ENCODE results near the gene PTRH2. TPM values are rescaled to one million over a fixed set of nuclear protein-coding genes. Genes with fewer than 3 reads are reported as not detected.

The PTRH2 gene
- polyA plus RNA-seq, 3 donors: 13.4 to 27.0 (median 26.0) TPM

GRCh38 chr17:59752922-59753321, 45.7 kb upstream of the PTRH2 start:
- no peaks in the 10 kb centered on the region for H3K9me3 Mint-ChIP-seq
- peaks cover 33 to 58% of the 10 kb centered on the region in 2 donors for H3K36me3 Mint-ChIP-seq
- no peak overlapping the region for H3K9ac ChIP-seq (ENCODE audit: insufficient read depth, low read length, poor library complexity, severe bottlenecking)
- no peaks in the 10 kb centered on the region for H3K27me3 ChIP-seq (ENCODE audit: control insufficient read depth in 2 of 2, insufficient read depth in 2 of 2, low read length in 2 of 2)
- H3K9me3 ChIP-seq (replicated peaks in 1 of 2; ENCODE audit: control insufficient read depth in 1 of 2, insufficient read depth in 1 of 2, low read length in 2 of 2): no peaks in the 10 kb centered on the region
- H3K27ac ChIP-seq (ENCODE audit: low read depth in 1 of 2, low read length in 2 of 2): peak overlapping the region; percentile 25 to 71
- H3K4me2 ChIP-seq (replicated peaks; ENCODE audit: extremely low read depth, low read length, poor library complexity, severe bottlenecking): peak overlapping the region; percentile 69
- no peak for TF ChIP-seq CTCF (IDR thresholded peaks at IDR 0.05)
- WGBS (ENCODE audit: insufficient coverage): 94% methylated on average over 5 of the region's 7 CpGs
- H3K4me3 ChIP-seq (replicated peaks in 1 of 3; ENCODE audit: low read depth in 2 of 3, low read length in 3 of 3): no peak overlapping the region
- peaks cover 62% of the 10 kb centered on the region for H3K79me2 ChIP-seq (ENCODE audit: insufficient read depth, low read length)
- intact Hi-C loops (cut with micrococcal nuclease): loop anchor here in 1 of 2 donors (5.0 kb wide), 2 partner anchors 34 to 94 kb away; no protein-coding TSS in a partner anchor
- H3K36me3 ChIP-seq (replicated peaks in 1 of 2; ENCODE audit: control insufficient read depth in 1 of 2, insufficient read depth in 2 of 2, low read length in 2 of 2): peaks cover 27 to 70% of the 10 kb centered on the region in 2 donors
- peaks cover 4% of the 10 kb centered on the region for H4K20me1 ChIP-seq (ENCODE audit: insufficient read depth, low read length)
- no peak for DNase-seq
- peaks cover 33% of the 10 kb centered on the region for H3K4me1 Mint-ChIP-seq
- peak overlapping the region; percentile 46 to 92 (median 78) for H3K27ac Mint-ChIP-seq
- peaks cover 26 to 44% of the 10 kb centered on the region in 2 donors for H3K4me1 ChIP-seq (ENCODE audit: control insufficient read depth in 1 of 2, insufficient read depth in 2 of 2, low read length in 2 of 2)
- no peak overlapping the region for H3K4me3 Mint-ChIP-seq
- peaks cover 0 to 2% (median 1%) of the 10 kb centered on the region in 3 donors for H3K27me3 Mint-ChIP-seq (ENCODE audit: low read depth in 3 of 3)
- no peak overlapping the region for H2AFZ ChIP-seq (ENCODE audit: insufficient read depth, low read depth, low read length, poor library complexity, severe bottlenecking)

GRCh38 chr17:59752446-59752845, 45.2 kb upstream of the PTRH2 start:
- peaks cover 33% of the 10 kb centered on the region for H3K4me1 Mint-ChIP-seq
- H3K79me2 ChIP-seq (ENCODE audit: insufficient read depth, low read length): peaks cover 61% of the 10 kb centered on the region
- no peaks in the 10 kb centered on the region for H3K9me3 Mint-ChIP-seq
- no peak for DNase-seq
- peaks cover 6% of the 10 kb centered on the region for H4K20me1 ChIP-seq (ENCODE audit: insufficient read depth, low read length)
- H3K4me3 Mint-ChIP-seq: no peak overlapping the region
- peaks cover 26 to 44% of the 10 kb centered on the region in 2 donors for H3K4me1 ChIP-seq (ENCODE audit: control insufficient read depth in 1 of 2, insufficient read depth in 2 of 2, low read length in 2 of 2)
- H3K9me3 ChIP-seq (replicated peaks in 1 of 2; ENCODE audit: control insufficient read depth in 1 of 2, insufficient read depth in 1 of 2, low read length in 2 of 2): no peaks in the 10 kb centered on the region
- no peak for TF ChIP-seq CTCF (IDR thresholded peaks at IDR 0.05)
- H3K27ac ChIP-seq (ENCODE audit: low read depth in 1 of 2, low read length in 2 of 2): peak overlapping the region in 1 of 2 donors; percentile 71
- H3K4me3 ChIP-seq (replicated peaks in 1 of 3; ENCODE audit: low read depth in 2 of 3, low read length in 3 of 3): peak overlapping the region in 1 of 3 experiments; percentile 5
- no peak overlapping the region for H2AFZ ChIP-seq (ENCODE audit: insufficient read depth, low read depth, low read length, poor library complexity, severe bottlenecking)
- intact Hi-C loops (cut with micrococcal nuclease): loop anchor here in 1 of 2 donors (5.0 kb wide), 2 partner anchors 35 to 95 kb away; no protein-coding TSS in a partner anchor
- H3K4me2 ChIP-seq (replicated peaks; ENCODE audit: extremely low read depth, low read length, poor library complexity, severe bottlenecking): peak overlapping the region; percentile 1
- peaks cover 29 to 57% of the 10 kb centered on the region in 2 donors for H3K36me3 Mint-ChIP-seq
- peaks cover 23 to 66% of the 10 kb centered on the region in 2 donors for H3K36me3 ChIP-seq (replicated peaks in 1 of 2; ENCODE audit: control insufficient read depth in 1 of 2, insufficient read depth in 2 of 2, low read length in 2 of 2)
- H3K27ac Mint-ChIP-seq: peak overlapping the region; percentile 25 to 88 (median 81)
- H3K9ac ChIP-seq (ENCODE audit: insufficient read depth, low read length, poor library complexity, severe bottlenecking): no peak overlapping the region
- no peaks in the 10 kb centered on the region for H3K27me3 ChIP-seq (ENCODE audit: control insufficient read depth in 2 of 2, insufficient read depth in 2 of 2, low read length in 2 of 2)
- peaks cover 0 to 2% (median 1%) of the 10 kb centered on the region in 3 donors for H3K27me3 Mint-ChIP-seq (ENCODE audit: low read depth in 3 of 3)

All from CD14-positive monocyte (primary cell).